Stimulated activated CD8-positive, alpha-beta memory T cell treated with anti-CD3 and anti-CD28 coated beads, Interleukin-12 subunit alpha, Interleukin-12 subunit beta, amount 100 ng/mL, for 24 hours (primary cell): ENCODE data around the gene REV3L.

Experiments used
- DNase-seq: peaks from one replicate; pipeline ENCODE4 v3.0.0-alpha.2; 2020; ENCODE audit errors: extremely low read depth

Gene REV3L

GRCh38 chr6:111427341-111428116, 55.5 kb downstream of the REV3L start:
- no peak for DNase-seq

GRCh38 chr6:111423960-111424846, 58.8 kb downstream of the REV3L start:
- DNase-seq = no peak

GRCh38 chr6:111423055-111423633, 59.9 kb downstream of the REV3L start:
- no peak for DNase-seq

DNA sequence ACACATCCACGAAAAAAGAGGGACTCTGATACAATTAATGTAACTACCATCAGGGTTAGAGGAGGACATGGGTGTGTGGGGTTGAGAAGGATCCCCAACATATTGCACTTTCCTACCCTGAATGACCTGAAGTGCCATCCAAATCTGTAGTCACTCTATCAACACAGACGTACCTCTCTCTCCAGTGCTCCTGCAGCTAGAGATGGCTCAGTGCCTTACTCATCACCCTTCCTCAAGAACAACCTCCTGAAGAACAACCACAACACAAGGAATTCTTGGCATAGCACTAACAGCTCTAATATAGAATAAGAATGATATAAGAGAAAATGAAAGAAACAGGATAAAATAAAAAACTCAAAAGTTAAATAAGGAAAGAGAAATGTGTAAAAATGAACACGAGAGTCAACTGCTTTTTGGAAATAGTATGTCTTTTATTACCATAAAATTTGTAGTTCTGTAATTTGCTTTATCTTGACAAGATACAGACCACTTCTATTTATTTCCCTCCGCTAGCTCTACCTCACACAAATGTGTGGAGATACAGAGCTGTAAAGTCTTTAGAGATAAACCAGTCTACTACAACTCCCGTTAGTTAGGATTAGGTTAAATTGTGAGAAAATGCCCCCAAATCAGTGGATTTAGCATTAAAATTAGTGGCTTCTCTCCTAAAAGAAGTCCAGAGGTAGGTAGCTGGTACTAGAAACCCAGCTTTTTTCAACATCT, 63.9 kb downstream of the REV3L start:
- no peak for DNase-seq

GRCh38 chr6:111417946-111418345, 65.1 kb downstream of the REV3L start:
- DNase-seq = no peak

DNA sequence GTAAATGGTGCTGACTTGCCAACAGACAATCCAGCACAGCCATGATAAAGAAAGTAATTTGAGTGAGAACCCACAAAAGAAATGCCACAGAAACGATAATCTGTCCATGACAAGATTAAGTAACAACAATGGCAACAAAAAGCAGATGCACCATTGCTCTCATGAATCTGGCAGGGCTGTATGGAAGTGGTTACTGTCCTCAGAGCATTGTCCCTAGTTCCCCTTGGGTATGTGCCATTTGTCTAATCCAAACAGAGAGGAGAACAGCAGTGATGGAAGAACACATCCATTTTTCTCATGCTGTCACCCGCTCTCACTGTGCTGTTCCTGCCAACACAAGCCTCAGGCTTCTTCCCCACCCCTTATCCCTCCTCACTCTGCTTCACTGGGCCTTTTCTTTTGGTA, 65.8 kb downstream of the REV3L start:
- DNase-seq = no peak

- no peak for DNase-seq
Measured at GRCh38 chr6:111416529-111416928, 66.5 kb downstream of the REV3L start.

- DNase-seq = no peak
Measured at GRCh38 chr6:111414373-111414772, 68.6 kb downstream of the REV3L start.

DNA sequence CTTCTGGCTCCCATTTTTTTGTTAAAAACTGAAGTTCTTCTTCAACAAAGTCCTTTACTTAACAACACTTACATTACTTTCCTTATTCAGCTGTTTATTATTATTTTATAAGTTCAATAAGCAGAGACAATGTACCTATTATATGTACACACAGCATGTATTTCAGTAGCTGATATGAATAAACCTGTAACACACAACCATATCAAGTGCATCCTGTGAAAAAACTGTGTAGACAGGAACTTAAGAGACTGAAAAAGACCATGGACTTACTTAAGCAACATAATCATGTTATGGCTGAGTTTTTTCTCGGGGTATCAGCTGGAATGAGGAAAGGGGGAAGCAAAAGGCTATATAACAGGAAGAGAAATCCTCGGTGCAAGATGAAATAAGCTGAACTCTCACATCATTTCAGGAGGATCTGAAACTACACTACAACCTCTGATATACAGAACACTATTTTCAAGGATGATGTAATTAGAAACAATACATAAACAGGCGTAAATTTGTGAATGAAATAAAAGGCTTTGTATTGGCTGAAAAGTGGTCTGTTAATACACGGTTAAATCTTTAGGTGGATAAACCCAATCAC, 70.9 kb downstream of the REV3L start:
- no peak for DNase-seq

GRCh38 chr6:111411046-111411445, 72.0 kb downstream of the REV3L start:
- DNase-seq = no peak

DNA sequence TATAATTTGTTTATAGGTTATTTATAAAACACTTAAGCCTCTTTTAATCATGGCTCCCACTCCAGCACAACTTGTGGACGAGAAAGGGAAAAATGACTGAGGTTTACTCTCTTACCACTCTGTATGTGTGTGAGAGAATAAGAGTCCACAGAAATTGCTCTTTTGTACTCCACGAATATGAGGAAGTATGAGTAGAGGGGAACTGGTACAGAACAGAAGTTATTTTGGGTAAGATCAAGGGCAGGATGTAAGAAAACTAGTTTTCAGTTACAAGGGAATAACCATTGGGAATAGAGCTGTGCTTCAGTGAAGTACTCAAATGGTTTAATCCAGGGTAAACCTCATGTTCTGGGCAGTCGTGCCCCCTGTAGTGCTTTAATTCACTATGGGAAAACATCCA, 72.6 kb downstream of the REV3L start:
- no peak for DNase-seq

DNA sequence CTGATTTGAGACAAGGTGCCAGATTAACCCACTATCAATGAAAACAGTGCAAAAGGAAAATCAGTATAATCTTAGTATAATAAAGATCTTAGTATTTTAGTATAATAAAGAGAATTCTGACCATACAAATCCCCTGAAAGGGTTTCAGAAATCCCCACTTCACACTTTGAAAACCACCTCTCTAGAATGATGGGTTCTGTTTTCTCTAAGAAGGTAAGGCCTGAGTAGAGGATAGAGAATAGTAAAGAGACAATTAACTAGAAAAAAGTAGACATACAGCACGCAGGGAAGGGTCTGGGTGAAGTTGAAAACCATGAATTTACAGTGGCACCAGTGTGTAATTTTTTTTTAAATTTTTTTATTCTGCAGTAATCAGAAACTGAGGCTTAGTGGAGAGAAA, 73.6 kb downstream of the REV3L start:
- no peak for DNase-seq

- no peak for DNase-seq
Measured at GRCh38 chr6:111407686-111408085, 75.3 kb downstream of the REV3L start.

DNA sequence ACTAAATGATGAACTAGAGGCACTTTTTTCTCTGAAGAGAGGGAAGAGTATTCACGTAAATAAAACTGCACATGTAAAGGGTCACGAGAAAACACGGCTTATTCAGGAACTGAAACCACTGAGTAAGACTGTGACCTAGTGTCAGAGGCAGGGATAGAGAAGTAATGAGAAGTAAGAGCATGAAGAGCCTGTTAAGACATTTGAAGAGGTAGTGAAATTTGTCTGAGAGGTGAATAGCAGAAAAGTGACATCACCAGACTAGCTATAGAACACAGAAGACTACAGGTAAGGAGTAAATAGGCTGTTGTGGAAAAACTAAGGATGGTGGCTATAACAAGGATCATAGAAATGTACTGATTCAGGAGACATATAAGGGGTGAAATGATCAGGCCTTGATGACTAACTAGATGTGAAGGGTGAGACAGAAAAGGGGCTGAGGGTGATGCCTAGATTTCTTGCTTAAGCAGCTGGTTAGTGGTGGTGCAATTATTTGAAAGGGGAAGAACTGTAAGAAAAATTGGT, 76.8 kb downstream of the REV3L start:
- no peak for DNase-seq

- no peak for DNase-seq
Measured at GRCh38 chr6:111403388-111403787, 79.6 kb downstream of the REV3L start.

GRCh38 chr6:111399626-111400025, 83.4 kb downstream of the REV3L start:
- no peak for DNase-seq

- no peak for DNase-seq
Measured at GRCh38 chr6:111388681-111389080, 94.3 kb downstream of the REV3L start.

GRCh38 chr6:111382476-111383294, 100.3 kb downstream of the REV3L start:
- DNase-seq = no peak

GRCh38 chr6:111381728-111382127, 101.3 kb downstream of the REV3L start:
- DNase-seq = no peak

- DNase-seq = no peak
Measured at GRCh38 chr6:111381123-111381522, 101.9 kb downstream of the REV3L start.
